Spinal cord (tissue), 10 donors: ENCODE measurements around the gene RING1. TPM values are rescaled to one million over a fixed set of nuclear protein-coding genes. Genes with fewer than 3 reads are reported as not detected.

Experiments
- DNase-seq, 6 donors: peaks; one replicate each; pipeline versions ENCODE4 v3.0.0 to v3.0.0-alpha.2; 2013 to 2015; ENCODE audit warnings: low spot score in 6 of 6, low read depth in 4 of 6
- H3K27ac ChIP-seq: one replicate; pipeline ENCODE4 v1.5.1; 2013; ENCODE audit warnings: low read depth, low read length, control low read depth
- H3K27me3 ChIP-seq: one replicate; pipeline ENCODE4 v1.6.1; 2013; ENCODE audit warnings: low read length; ENCODE audit not compliant: control insufficient read depth, insufficient read depth
- H3K36me3 ChIP-seq: one replicate; pipeline ENCODE4 v1.6.1; 2013; ENCODE audit warnings: low read length; ENCODE audit not compliant: control insufficient read depth, insufficient read depth
- H3K4me1 ChIP-seq: one replicate; pipeline ENCODE4 v1.6.1; 2013; ENCODE audit warnings: low read length; ENCODE audit not compliant: control insufficient read depth, insufficient read depth
- H3K4me3 ChIP-seq: one replicate; pipeline ENCODE4 v1.5.1; 2013; ENCODE audit warnings: low read depth, low read length, control low read depth
- H3K9me3 ChIP-seq: one replicate; pipeline ENCODE4 v1.6.1; 2013; ENCODE audit warnings: low read length; ENCODE audit not compliant: control insufficient read depth, insufficient read depth
- WGBS: methylation state at CpG from one replicate; pipeline ENCODE4 v1.1.5; 2013; ENCODE audit warnings: missing lambda C conversion rate; ENCODE audit not compliant: insufficient coverage; 5-methylcytosine and 5-hydroxymethylcytosine counted together
- polyA plus RNA-seq, 2 donors: library from polyadenylated mRNA; unstranded; fragments of 120-200 nt; gene quantifications; one replicate each; pipeline ENCODE4 v1.2.1, GENCODE V29; 2013; ENCODE audit not compliant: insufficient read length in 2 of 2
- total RNA-seq, 2 donors: library from RNA; depleted of rRNA in 1 of 2; stranded (reverse); fragments of 120-200 nt in 1 of 2; fragments of >200 nt in 1 of 2; gene quantifications; one replicate each; pipeline versions ENCODE4 v1.2.3 to v1.2.4, GENCODE V29; 2013 to 2014
- donor health status: healthy.

RING1 gene
- total and polyA plus RNA-seq, 4 donors, result 19.0 to 71.0 (median 53.6) TPM

DNA sequence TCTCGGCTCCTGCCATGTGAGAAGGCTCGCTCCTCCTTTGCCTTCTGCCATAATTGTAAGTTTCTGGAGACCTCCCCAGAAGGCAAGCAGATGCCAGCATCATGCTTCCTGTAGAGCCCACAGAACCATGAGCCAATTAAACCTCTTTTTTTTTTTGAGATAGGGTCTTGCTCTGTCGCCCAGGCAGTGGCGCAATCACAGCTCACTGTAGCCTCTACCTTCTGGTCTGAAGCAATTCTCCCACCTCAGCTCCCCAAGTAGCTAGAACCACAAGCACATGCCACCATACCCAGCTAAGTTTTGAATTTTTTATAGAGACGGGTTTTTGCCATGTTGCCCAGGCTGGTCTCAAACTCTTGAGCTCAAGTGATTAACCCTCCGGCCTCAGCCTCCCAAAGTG, 28.6 kb downstream of the RING1 start:
- Histone ChIP-seq H3K27me3 (peaks cover 9% of the 10 kb centered on the region), H3K9me3 (no peaks in the 10 kb centered on the region), H3K36me3 (no peaks in the 10 kb centered on the region), H3K4me1 (no peaks in the 10 kb centered on the region), H3K4me3 (no peak overlapping the region), H3K27ac (no peak overlapping the region)
- WGBS, result 82% methylated on average over 6 of the region's 6 CpGs
- DNase-seq, result no peak

DNA sequence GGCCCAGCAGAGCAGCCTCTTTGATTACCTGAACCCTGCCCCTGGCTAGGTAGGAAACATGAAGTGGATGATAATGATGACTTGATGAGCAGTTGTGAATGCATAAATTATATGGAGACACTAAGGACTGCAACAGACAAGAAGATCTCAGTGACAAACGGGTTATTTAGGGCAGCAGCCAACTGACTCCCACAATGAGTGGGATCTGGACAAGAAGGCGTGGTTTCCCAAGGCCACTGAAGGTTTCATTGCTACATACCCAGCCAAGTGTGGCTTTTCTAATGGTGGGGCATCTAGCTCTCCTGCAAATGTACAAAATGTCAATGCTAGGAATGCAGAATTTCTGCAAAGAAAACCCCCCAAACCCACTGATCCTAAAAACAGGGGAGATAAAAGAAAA, 29.4 kb downstream of the RING1 start:
- DNase-seq, result no peak
- Histone ChIP-seq H3K36me3 (no peaks in the 10 kb centered on the region), H3K9me3 (no peaks in the 10 kb centered on the region), H3K27me3 (peaks cover 9% of the 10 kb centered on the region), H3K4me1 (no peaks in the 10 kb centered on the region), H3K4me3 (no peak overlapping the region), H3K27ac (no peak overlapping the region)
- WGBS, result 63% methylated on average over 2 of the region's 2 CpGs

- H3K27ac ChIP-seq, result no peak overlapping the region
- no peaks in the 10 kb centered on the region for H3K9me3 ChIP-seq
- no peak overlapping the region for H3K4me3 ChIP-seq
- H3K36me3 ChIP-seq, result no peaks in the 10 kb centered on the region
- H3K27me3 ChIP-seq, result peaks cover 4% of the 10 kb centered on the region
- no peak for DNase-seq
- no peaks in the 10 kb centered on the region for H3K4me1 ChIP-seq
- WGBS, result no CpG with 5 or more reads among the region's 3 CpGs
These were observed 33.7 kb downstream of the RING1 start for GRCh38 chr6:33241968-33242367.

GRCh38 chr6:33243476-33243875, 35.2 kb downstream of the RING1 start:
- no peaks in the 10 kb centered on the region for H3K36me3 ChIP-seq
- H3K27me3 ChIP-seq, result peaks cover 4% of the 10 kb centered on the region
- H3K9me3 ChIP-seq, result no peaks in the 10 kb centered on the region
- no peak overlapping the region for H3K27ac ChIP-seq
- peaks cover 3% of the 10 kb centered on the region for H3K4me1 ChIP-seq
- WGBS, result no CpG with 5 or more reads among the region's 1 CpG
- DNase-seq, result no peak
- no peak overlapping the region for H3K4me3 ChIP-seq

GRCh38 chr6:33247977-33248642, 39.8 kb downstream of the RING1 start:
- DNase-seq, result peak; percentile 72 to 95 (median 86)
- H3K4me1 ChIP-seq, result peaks cover 19% of the 10 kb centered on the region
- WGBS, result under 1% methylated on average over 24 of the region's 28 CpGs
- H3K27ac ChIP-seq, result peak overlapping the region; percentile 88
- H3K4me3 ChIP-seq, result peak overlapping the region; percentile 83
- H3K9me3 ChIP-seq, result no peaks in the 10 kb centered on the region
- H3K36me3 ChIP-seq, result peaks cover 16% of the 10 kb centered on the region
- H3K27me3 ChIP-seq, result no peaks in the 10 kb centered on the region

DNA sequence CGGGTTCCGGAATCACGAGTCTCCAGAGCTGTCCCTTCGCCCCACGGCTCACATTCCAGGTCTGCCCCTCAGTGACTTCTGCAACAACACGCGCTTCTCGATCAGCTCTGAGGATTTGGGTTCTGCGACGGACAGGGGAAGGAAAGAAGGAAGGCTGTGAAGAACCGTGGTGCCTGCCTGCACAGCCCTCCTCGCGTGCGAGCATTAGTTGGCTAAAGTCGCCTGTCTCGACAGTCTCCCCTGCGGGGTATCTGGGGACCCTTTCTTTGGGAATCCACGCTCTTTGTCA, 40.3 kb downstream of the RING1 start:
- under 1% methylated on average over 18 of the region's 18 CpGs for WGBS
- Histone ChIP-seq H3K4me1 (peaks cover 19% of the 10 kb centered on the region), H3K36me3 (peaks cover 18% of the 10 kb centered on the region), H3K9me3 (no peaks in the 10 kb centered on the region), H3K27ac (peak overlapping the region; percentile 88), H3K4me3 (peak overlapping the region; percentile 83), H3K27me3 (no peaks in the 10 kb centered on the region)
- peak in 2 of 6 donors; percentile 19 to 30 for DNase-seq

DNA sequence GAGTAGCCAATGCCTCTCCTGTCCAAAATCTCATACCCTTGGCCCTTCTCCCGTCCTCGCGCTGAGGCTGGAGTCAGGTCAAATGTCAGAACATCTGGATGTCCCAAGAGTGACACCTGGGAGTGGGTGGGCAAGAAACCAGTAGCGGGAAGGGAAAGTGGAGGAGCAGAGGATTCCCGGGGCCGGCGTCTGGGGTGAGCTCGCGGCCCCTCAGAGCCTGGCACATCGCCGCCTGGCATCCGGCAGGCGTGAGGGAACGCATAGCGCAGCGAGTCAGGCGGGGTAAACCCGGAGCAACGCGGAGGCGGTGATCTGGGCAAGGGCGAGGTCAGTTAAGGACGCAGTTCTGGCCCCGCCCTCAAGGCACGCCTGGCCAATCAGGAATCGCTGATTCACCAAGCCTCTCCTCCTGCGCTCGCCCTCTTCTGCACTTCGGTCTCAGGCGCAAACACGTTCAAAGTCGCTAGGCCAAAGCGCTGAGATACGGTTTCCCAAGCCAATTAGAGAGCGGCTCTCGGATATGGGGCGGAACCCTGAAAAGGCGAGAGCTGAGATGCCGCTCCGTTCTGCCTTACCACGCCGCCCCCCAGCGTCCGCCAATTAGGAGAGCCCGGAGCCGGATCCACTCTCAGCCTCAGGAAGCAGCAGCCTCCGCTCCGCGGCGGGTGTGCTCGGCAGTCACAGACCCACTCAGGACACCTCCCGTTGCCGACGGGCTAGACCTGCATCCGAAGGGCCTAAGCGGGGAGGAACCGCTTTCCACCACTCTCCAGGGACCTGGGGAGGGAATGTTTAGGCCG, 40.8 kb downstream of the RING1 start:
- DNase-seq, result peak; percentile 93 to 99 (median 96)
- WGBS, result under 1% methylated on average over 48 of the region's 58 CpGs
- H3K27ac ChIP-seq, result peak overlapping the region; percentile 94

GRCh38 chr6:33249732-33250630, 41.7 kb downstream of the RING1 start:
- peaks cover 19% of the 10 kb centered on the region for H3K4me1 ChIP-seq
- DNase-seq, result no peak
- peak overlapping the region; percentile 94 for H3K27ac ChIP-seq
- peaks cover 21% of the 10 kb centered on the region for H3K36me3 ChIP-seq
- H3K9me3 ChIP-seq, result no peaks in the 10 kb centered on the region
- peak overlapping the region; percentile 83 for H3K4me3 ChIP-seq
- 3% methylated on average over 12 of the region's 15 CpGs for WGBS
- no peaks in the 10 kb centered on the region for H3K27me3 ChIP-seq

More for the DNA sequence above, 40.8 kb downstream of the RING1 start:
- H3K36me3 ChIP-seq, result peaks cover 18% of the 10 kb centered on the region
- H3K4me1 ChIP-seq, result peaks cover 19% of the 10 kb centered on the region
- no peaks in the 10 kb centered on the region for H3K9me3 ChIP-seq
- peak overlapping the region; percentile 83 for H3K4me3 ChIP-seq
- no peaks in the 10 kb centered on the region for H3K27me3 ChIP-seq

- Histone ChIP-seq H3K4me3 (no peak overlapping the region), H3K9me3 (no peaks in the 10 kb centered on the region), H3K36me3 (peaks cover 21% of the 10 kb centered on the region), H3K4me1 (peaks cover 19% of the 10 kb centered on the region), H3K27me3 (no peaks in the 10 kb centered on the region), H3K27ac (no peak overlapping the region)
- WGBS, result 95% methylated on average over 11 of the region's 13 CpGs
- DNase-seq, result no peak
These were observed 42.4 kb downstream of the RING1 start for GRCh38 chr6:33250731-33251130.
